PC-9 (cell line): ENCODE measurements around the gene MYBPH. TPM values are rescaled to one million over a fixed set of nuclear protein-coding genes. Genes with fewer than 3 reads are reported as not detected.

Experiments
- BruUV-seq: library from RNA; stranded (reverse); fragments of 400-500 nt; replicated peaks from 2 replicates; lab custom pipeline; 2021; lab: Mats Ljungman, UMichigan
- CTCF ChIA-PET: fragments of 300-600 bp; sonication (Branson Sonifier 250); formaldehyde crosslinking; loops from one replicate; lab custom pipeline; 2022; ENCODE audit warnings: antibody characterized with exemption; lab: Charles Lee
- POLR2A ChIA-PET: fragments of 300-600 bp; sonication (Branson Sonifier 250); formaldehyde crosslinking; loops from one replicate; lab custom pipeline; 2022; ENCODE audit warnings: antibody characterized with exemption; ENCODE audit not compliant: unreplicated experiment; lab: Charles Lee
- DNase-seq, 2 experiments: peaks; one replicate each; pipeline versions ENCODE4 v3.0.0 to v3.0.0-alpha.2; 2015 to 2022; ENCODE audit warnings: mixed read lengths in 1 of 2
- H2AFZ ChIP-seq: fragments of 200-600 bp; sonication (generic); 2 replicates; pipeline ENCODE4 v1.8.1; 2017; ENCODE audit warnings: antibody characterized with exemption
- H3F3A ChIP-seq: fragments of 200-600 bp; sonication (generic); 2 replicates; pipeline ENCODE4 v1.8.1; 2017; ENCODE audit warnings: antibody characterized with exemption, mild to moderate bottlenecking, low read depth; ENCODE audit not compliant: insufficient read depth
- H3K27ac ChIP-seq: fragments of 200-600 bp; sonication (generic); 2 replicates; pipeline ENCODE4 v1.6.1; 2016; ENCODE audit warnings: mixed run types
- H3K27me3 ChIP-seq: fragments of 200-600 bp; sonication (generic); 2 replicates; pipeline ENCODE4 v1.6.1; 2016; ENCODE audit warnings: low read depth, mixed run types; ENCODE audit not compliant: insufficient read depth
- H3K36me3 ChIP-seq: fragments of 200-600 bp; sonication (generic); 2 replicates; pipeline ENCODE4 v1.6.1; 2016; ENCODE audit warnings: low read depth, mixed run types
- H3K4me1 ChIP-seq: fragments of 200-600 bp; sonication (generic); replicated peaks from 2 replicates; pipeline ENCODE4 v1.6.1; 2016; ENCODE audit warnings: mixed run types; ENCODE audit not compliant: insufficient read depth
- H3K4me2 ChIP-seq: fragments of 200-600 bp; sonication (generic); 2 replicates; pipeline ENCODE4 v1.6.1; 2017; ENCODE audit warnings: mixed run types
- H3K4me3 ChIP-seq: fragments of 200-600 bp; sonication (generic); 2 replicates; pipeline ENCODE4 v1.6.1; 2016; ENCODE audit warnings: mixed run types
- H3K79me2 ChIP-seq: fragments of 200-600 bp; sonication (generic); 2 replicates; pipeline ENCODE4 v1.6.1; 2017; ENCODE audit warnings: low read depth, mixed run types
- H3K9me2 ChIP-seq: fragments of 200-600 bp; sonication (generic); 2 replicates; pipeline ENCODE4 v1.8.1; 2017; ENCODE audit warnings: mild to moderate bottlenecking; ENCODE audit not compliant: insufficient read depth
- H3K9me3 ChIP-seq: fragments of 200-600 bp; sonication (generic); 2 replicates; pipeline ENCODE4 v1.8.1; 2016; ENCODE audit warnings: low read depth; ENCODE audit not compliant: insufficient read depth
- H4K20me1 ChIP-seq: fragments of 200-600 bp; sonication (generic); 2 replicates; pipeline ENCODE4 v1.8.1; 2017; ENCODE audit not compliant: insufficient read depth
- EZH2 ChIP-seq: fragments of 200-600 bp; sonication (generic); IDR thresholded peaks from 2 replicates; pipeline ENCODE4 v1.8.0; 2017; ENCODE audit warnings: antibody characterized with exemption, low read depth
- intact Hi-C: fragments of 100-400 bp; cut with micrococcal nuclease; formaldehyde crosslinking; loops from one replicate; pipeline ENCODE4 v1.10.0; 2022; ENCODE audit not compliant: unreplicated experiment
- total RNA-seq: library from RNA; stranded (reverse); gene quantifications from 2 replicates; pipeline ENCODE4 v1.2.3, GENCODE V29; 2021
- TF ChIP-seq, protein P1 (sequence below): fragments of 200-600 bp; sonication (generic); conservative IDR thresholded peaks from 2 replicates; pipeline ENCODE4 v1.6.1; 2017; ENCODE audit warnings: mixed run types, antibody characterized with exemption, mild to moderate bottlenecking, moderate library complexity

MYBPH gene
- total RNA-seq, 1 experiment from 2014 or later = not detected

DNA sequence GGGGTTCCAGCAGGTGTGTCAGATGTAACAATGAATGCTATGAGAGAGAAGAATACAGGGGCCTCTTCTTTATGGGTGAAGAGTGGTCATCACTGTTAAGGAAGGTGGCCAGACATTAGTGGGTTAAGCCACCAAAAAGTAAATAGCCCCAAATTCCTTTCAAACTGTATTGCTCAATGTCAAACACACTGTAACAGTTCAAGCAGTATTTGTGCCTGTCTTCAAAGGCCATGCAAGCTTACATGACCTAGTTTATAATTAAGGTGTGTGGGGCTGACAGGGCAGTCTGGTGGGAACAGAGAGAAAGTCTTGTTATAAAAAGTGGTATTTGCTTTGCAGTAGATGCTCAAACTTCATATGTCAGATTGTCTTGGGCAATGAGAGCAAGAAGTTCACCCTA lies 35.4 kb upstream of the MYBPH start:
- Histone ChIP-seq H4K20me1 (no peaks in the 10 kb centered on the region), H3K9me2 (no peaks in the 10 kb centered on the region), H3K4me3 (no peak overlapping the region), H3K9me3 (no peaks in the 10 kb centered on the region), H3K27ac (no peak overlapping the region), H2AFZ (no peak overlapping the region), H3K79me2 (no peaks in the 10 kb centered on the region), H3K4me2 (no peak overlapping the region), H3K4me1 (no peaks in the 10 kb centered on the region), H3K27me3 (no peaks in the 10 kb centered on the region), H3K36me3 (no peaks in the 10 kb centered on the region), H3F3A (no peaks in the 10 kb centered on the region)
- ChIA-PET CTCF (no interaction called here), POLR2A (no interaction called here)
- intact Hi-C loops = no loop called here
- TF ChIP-seq, protein P1, sequence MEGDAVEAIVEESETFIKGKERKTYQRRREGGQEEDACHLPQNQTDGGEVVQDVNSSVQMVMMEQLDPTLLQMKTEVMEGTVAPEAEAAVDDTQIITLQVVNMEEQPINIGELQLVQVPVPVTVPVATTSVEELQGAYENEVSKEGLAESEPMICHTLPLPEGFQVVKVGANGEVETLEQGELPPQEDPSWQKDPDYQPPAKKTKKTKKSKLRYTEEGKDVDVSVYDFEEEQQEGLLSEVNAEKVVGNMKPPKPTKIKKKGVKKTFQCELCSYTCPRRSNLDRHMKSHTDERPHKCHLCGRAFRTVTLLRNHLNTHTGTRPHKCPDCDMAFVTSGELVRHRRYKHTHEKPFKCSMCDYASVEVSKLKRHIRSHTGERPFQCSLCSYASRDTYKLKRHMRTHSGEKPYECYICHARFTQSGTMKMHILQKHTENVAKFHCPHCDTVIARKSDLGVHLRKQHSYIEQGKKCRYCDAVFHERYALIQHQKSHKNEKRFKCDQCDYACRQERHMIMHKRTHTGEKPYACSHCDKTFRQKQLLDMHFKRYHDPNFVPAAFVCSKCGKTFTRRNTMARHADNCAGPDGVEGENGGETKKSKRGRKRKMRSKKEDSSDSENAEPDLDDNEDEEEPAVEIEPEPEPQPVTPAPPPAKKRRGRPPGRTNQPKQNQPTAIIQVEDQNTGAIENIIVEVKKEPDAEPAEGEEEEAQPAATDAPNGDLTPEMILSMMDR = no peak
- no peak for TF ChIP-seq EZH2
- no TSS peak for BruUV-seq
- no peak for DNase-seq

- Histone ChIP-seq H3K27ac (no peak overlapping the region), H3K4me1 (no peaks in the 10 kb centered on the region), H3K36me3 (no peaks in the 10 kb centered on the region), H2AFZ (no peak overlapping the region), H3K9me2 (no peaks in the 10 kb centered on the region), H3K27me3 (no peaks in the 10 kb centered on the region), H3F3A (no peaks in the 10 kb centered on the region), H3K4me2 (no peak overlapping the region), H3K9me3 (no peaks in the 10 kb centered on the region), H4K20me1 (no peaks in the 10 kb centered on the region), H3K4me3 (no peak overlapping the region), H3K79me2 (no peaks in the 10 kb centered on the region)
- intact Hi-C loops = no loop called here
- POLR2A ChIA-PET = no interaction called here
- CTCF ChIA-PET = interaction anchor here (0.6 kb wide), 1 partner anchor 80 kb away, joined by 3 read pairs; no protein-coding TSS in a partner anchor
- no TSS peak for BruUV-seq
- TF ChIP-seq, protein P1 = no peak
- no peak for TF ChIP-seq EZH2
- DNase-seq = no peak
Observed at GRCh38 chr1:203210350-203210749, 34.7 kb upstream of the MYBPH start.

DNA sequence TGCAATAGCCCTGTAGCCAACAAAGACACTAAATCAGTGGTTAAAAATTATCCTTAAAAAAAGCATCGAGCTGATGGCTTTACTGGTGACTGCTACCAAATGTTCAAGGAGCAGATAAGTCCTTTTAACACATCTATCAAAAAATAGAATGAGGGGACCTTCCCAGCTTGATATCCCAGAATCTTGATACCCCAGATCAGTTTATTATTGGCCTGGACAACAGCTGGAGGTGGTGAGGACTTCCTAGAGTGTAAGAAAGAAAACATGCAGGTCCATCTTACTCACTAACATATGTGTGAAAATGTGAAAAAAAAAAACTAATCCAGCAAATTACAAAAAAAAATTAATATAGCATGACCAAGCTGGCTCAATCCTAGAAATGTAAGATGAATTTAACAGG lies 32.6 kb upstream of the MYBPH start:
- Histone ChIP-seq H4K20me1 (no peaks in the 10 kb centered on the region), H3K79me2 (no peaks in the 10 kb centered on the region), H3K27ac (no peak overlapping the region), H3K36me3 (no peaks in the 10 kb centered on the region), H3K27me3 (no peaks in the 10 kb centered on the region), H3K4me3 (no peak overlapping the region), H3K4me2 (no peak overlapping the region), H3K9me3 (no peaks in the 10 kb centered on the region), H3K4me1 (no peaks in the 10 kb centered on the region), H3K9me2 (no peaks in the 10 kb centered on the region), H2AFZ (no peak overlapping the region), H3F3A (no peaks in the 10 kb centered on the region)
- intact Hi-C loops = no loop called here
- ChIA-PET CTCF (no interaction called here), POLR2A (no interaction called here)
- no peak for TF ChIP-seq EZH2
- TF ChIP-seq, protein P1 = no peak
- BruUV-seq = no TSS peak
- no peak for DNase-seq
